ENCODE results near the gene TP53BP1. TPM values are rescaled to one million over a fixed set of nuclear protein-coding genes. Genes with fewer than 3 reads are reported as not detected.

The TP53BP1 gene
- total and polyA plus RNA-seq, 2 of the 13 experiments (the other 11 are each of a cell fraction or from before 2014, with no cell fraction given), result 17.1 to 17.4 TPM

DNA sequence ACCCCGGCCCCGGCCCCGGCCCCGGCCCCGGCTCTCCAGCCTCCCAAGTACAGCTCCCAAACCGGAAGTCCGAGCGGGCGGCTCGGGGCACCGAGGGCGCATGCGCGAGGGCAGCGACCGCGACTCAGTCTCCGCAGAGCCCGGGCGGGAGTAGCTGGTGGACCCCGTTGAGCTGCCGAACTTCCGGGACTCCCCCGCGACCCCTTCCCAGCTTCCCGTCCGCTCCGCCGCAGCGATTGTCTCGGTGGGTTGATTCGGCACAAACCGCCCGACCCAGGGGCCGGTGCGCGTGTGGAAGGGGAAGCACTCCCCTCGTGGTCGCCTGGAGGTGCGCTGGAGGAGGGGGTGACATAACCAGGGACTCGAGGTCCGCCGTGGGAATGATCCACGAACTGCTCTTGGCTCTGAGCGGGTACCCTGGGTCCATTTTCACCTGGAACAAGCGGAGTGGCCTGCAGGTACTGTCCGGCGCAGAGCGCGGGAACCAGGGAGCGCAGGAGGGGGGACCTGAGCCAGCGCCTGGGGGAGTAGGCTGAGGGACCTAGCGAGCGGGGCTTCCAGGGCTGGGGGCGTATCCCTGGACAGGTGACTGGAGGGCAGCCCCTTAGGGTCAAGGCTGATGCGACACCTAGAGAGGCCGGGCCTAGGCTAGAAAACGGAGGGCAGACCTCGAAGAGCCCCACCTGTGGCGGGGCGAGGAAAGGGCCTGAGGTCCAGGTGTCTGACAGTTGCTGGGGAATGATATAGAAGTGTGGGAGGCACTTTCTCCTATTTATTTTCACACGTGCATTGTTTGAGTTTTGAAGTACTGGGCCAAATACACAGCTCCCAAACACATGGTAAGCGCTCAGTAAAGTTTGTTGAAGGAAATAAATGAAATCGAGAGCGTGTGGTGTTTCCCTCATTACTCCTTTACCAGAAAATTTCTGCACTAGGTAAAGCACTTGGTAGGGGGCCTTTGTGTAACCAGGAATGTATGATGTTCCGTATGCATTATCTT is 121.7 kb downstream of the TP53BP1 start, which contains the start of the genes TUBGCP4 and ZSCAN29 (continued):
- TF ChIP-seq, protein P1, sequence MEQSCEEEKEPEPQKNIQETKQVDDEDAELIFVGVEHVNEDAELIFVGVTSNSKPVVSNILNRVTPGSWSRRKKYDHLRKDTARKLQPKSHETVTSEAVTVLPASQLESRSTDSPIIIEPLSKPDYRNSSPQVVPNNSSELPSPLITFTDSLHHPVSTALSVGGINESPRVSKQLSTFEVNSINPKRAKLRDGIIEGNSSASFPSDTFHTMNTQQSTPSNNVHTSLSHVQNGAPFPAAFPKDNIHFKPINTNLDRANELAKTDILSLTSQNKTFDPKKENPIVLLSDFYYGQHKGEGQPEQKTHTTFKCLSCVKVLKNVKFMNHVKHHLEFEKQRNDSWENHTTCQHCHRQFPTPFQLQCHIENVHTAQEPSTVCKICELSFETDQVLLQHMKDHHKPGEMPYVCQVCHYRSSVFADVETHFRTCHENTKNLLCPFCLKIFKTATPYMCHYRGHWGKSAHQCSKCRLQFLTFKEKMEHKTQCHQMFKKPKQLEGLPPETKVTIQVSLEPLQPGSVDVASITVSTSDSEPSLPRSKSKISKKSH (CRISPR knock-in tag; IDR thresholded peaks at IDR 0.05; ENCODE audit: borderline replicate concordance), result peak; percentile 52; the same call in 1 of the 2 replicates
- TF ChIP-seq, protein P2, sequence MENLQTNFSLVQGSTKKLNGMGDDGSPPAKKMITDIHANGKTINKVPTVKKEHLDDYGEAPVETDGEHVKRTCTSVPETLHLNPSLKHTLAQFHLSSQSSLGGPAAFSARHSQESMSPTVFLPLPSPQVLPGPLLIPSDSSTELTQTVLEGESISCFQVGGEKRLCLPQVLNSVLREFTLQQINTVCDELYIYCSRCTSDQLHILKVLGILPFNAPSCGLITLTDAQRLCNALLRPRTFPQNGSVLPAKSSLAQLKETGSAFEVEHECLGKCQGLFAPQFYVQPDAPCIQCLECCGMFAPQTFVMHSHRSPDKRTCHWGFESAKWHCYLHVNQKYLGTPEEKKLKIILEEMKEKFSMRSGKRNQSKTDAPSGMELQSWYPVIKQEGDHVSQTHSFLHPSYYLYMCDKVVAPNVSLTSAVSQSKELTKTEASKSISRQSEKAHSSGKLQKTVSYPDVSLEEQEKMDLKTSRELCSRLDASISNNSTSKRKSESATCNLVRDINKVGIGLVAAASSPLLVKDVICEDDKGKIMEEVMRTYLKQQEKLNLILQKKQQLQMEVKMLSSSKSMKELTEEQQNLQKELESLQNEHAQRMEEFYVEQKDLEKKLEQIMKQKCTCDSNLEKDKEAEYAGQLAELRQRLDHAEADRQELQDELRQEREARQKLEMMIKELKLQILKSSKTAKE (CRISPR knock-in tag; IDR thresholded peaks at IDR 0.05; ENCODE audit: borderline replicate concordance), result no peak
- TF ChIP-seq GATAD2A (CRISPR knock-in tag; IDR thresholded peaks at IDR 0.05), result peak; percentile 49
- TF ChIP-seq ARHGAP35 (CRISPR knock-in tag; IDR thresholded peaks at IDR 0.05; ENCODE audit: borderline replicate concordance), result peak; percentile 77; the same call in 1 of the 2 replicates
- no peak for TF ChIP-seq ZNF180 (CRISPR knock-in tag; IDR thresholded peaks at IDR 0.05; ENCODE audit: borderline replicate concordance, low read depth)
- TF ChIP-seq CBX5 (CRISPR knock-in tag; IDR thresholded peaks at IDR 0.05; ENCODE audit: borderline replicate concordance), result no peak
- TF ChIP-seq ZHX1 (CRISPR knock-in tag; IDR thresholded peaks at IDR 0.05; ENCODE audit: low read depth), result no peak
- peak; percentile 72 for TF ChIP-seq HNRNPLL (IDR thresholded peaks at IDR 0.05; ENCODE audit: low read depth, low read length, poor library complexity, severe bottlenecking)
- TF ChIP-seq RFX1 (IDR thresholded peaks at IDR 0.05), result no peak
- no peak for TF ChIP-seq ZNF672 (CRISPR knock-in tag; IDR thresholded peaks at IDR 0.05)
- TF ChIP-seq EED (CRISPR knock-in tag; IDR thresholded peaks at IDR 0.05), result no peak; the same call in none of the 2 replicates
- TF ChIP-seq NFKBIZ (CRISPR knock-in tag; IDR thresholded peaks at IDR 0.05), result peak; percentile 46; the same call in 1 of the 2 replicates
- no peak for TF ChIP-seq AKAP8 (CRISPR knock-in tag; IDR thresholded peaks at IDR 0.05)
- TF ChIP-seq TFAP4 (IDR thresholded peaks at IDR 0.05; ENCODE audit: borderline replicate concordance, low read depth), result peak; percentile 73; the same call in 1 of the 2 replicates
- TF ChIP-seq RARG (CRISPR knock-in tag; IDR thresholded peaks at IDR 0.05; ENCODE audit: low read depth), result no peak
- TF ChIP-seq TERF1 (CRISPR knock-in tag; IDR thresholded peaks at IDR 0.05), result no peak
- TF ChIP-seq XBP1 (CRISPR knock-in tag; IDR thresholded peaks at IDR 0.05), result no peak
- peak; percentile 86 for TF ChIP-seq ZNF343 (CRISPR knock-in tag; IDR thresholded peaks at IDR 0.05)
- peak; percentile 81; the same call in 1 of the 2 replicates for TF ChIP-seq ELF4 (CRISPR knock-in tag; IDR thresholded peaks at IDR 0.05; ENCODE audit: borderline replicate concordance)
- no peak for TF ChIP-seq ATM (IDR thresholded peaks at IDR 0.05; ENCODE audit: borderline replicate concordance)

Data from HepG2 (cell line).